Ascending aorta (tissue), 2 donors: ENCODE data around the gene TMEM30A. TPM values are rescaled to one million over a fixed set of nuclear protein-coding genes. Genes with fewer than 3 reads are reported as not detected.
A peak's percentile ranks its signal among the peaks of the same experiment; 100 is the strongest.

Source experiments
- DNase-seq, 2 donors: peaks; one replicate each; pipeline ENCODE4 v3.0.0-alpha.2; 2019; ENCODE audit warnings: low spot score in 2 of 2
- H3K27ac ChIP-seq, 2 donors: fragments of 200-600 bp; sonication (generic); one replicate each; pipeline ENCODE4 v1.5.1; 2016 to 2017; ENCODE audit warnings: mild to moderate bottlenecking in 1 of 2
- H3K27me3 ChIP-seq: fragments of 200-600 bp; sonication (generic); one replicate; pipeline ENCODE4 v1.5.1; 2017
- H3K36me3 ChIP-seq, 2 donors: fragments of 200-600 bp; sonication (generic); one replicate each; pipeline ENCODE4 v1.5.1; 2016
- H3K4me1 ChIP-seq, 2 donors: fragments of 200-600 bp; sonication (generic); one replicate each; pipeline ENCODE4 v1.5.1; 2016 to 2017; ENCODE audit warnings: mild to moderate bottlenecking in 1 of 2
- H3K4me3 ChIP-seq, 2 donors: fragments of 200-600 bp; sonication (generic); one replicate each; pipeline ENCODE4 v1.5.1; 2016 to 2017; ENCODE audit warnings: mild to moderate bottlenecking in 1 of 2
- H3K9me3 ChIP-seq, 2 donors: fragments of 200-600 bp; sonication (generic); one replicate each; pipeline ENCODE4 v1.5.1; 2016
- intact Hi-C: fragments of 100-400 bp; cut with DNase I; formaldehyde crosslinking; loops from one replicate; pipeline ENCODE4 v1.15.1; 2023
- total RNA-seq: library from RNA; depleted of rRNA; stranded (reverse); fragments of >200 nt; gene quantifications from one replicate; pipeline ENCODE4 v1.1.0, GENCODE V29; 2016
- TF ChIP-seq, protein P1 (sequence below), 3 experiments: fragments of 200-600 bp in 2 of 3; fragments of 450-650 bp in 1 of 3; sonication (generic) in 2 of 3; IDR thresholded peaks; one replicate each; pipeline ENCODE4 v1.5.1; 2016 to 2019; ENCODE audit warnings: antibody characterized with exemption in 3 of 3, mild to moderate bottlenecking in 1 of 3, moderate library complexity in 1 of 3

The TMEM30A gene
- total RNA-seq, 1 donor from 2014 or later: 54.8 TPM

DNA sequence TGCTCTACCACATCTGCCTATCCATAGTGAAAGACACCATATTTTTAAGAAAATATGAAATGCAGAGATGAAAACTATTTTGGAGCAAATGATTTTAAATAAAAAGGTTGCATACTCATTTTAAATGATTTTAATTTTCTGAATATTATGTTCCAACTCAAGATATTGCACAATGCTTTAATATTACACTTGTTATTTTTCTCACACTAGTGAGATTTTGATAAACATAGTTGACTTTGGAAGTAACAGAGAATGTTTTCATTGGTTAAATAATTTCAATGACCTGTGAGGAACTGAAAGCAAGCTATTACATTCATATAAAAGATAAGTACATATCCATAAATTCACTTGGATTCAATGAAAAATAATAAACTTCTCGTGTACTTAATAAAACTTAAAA is 7.2 kb upstream of the TMEM30A start:
- Histone ChIP-seq H3K4me1 (peaks cover 5 to 19% of the 10 kb centered on the region in 2 donors), H3K4me3 (no peak overlapping the region), H3K27me3 (no peaks in the 10 kb centered on the region), H3K9me3 (no peaks in the 10 kb centered on the region), H3K36me3 (no peaks in the 10 kb centered on the region), H3K27ac (peak overlapping the region; percentile 59 to 72)
- no peak for DNase-seq
- TF ChIP-seq, protein P1, sequence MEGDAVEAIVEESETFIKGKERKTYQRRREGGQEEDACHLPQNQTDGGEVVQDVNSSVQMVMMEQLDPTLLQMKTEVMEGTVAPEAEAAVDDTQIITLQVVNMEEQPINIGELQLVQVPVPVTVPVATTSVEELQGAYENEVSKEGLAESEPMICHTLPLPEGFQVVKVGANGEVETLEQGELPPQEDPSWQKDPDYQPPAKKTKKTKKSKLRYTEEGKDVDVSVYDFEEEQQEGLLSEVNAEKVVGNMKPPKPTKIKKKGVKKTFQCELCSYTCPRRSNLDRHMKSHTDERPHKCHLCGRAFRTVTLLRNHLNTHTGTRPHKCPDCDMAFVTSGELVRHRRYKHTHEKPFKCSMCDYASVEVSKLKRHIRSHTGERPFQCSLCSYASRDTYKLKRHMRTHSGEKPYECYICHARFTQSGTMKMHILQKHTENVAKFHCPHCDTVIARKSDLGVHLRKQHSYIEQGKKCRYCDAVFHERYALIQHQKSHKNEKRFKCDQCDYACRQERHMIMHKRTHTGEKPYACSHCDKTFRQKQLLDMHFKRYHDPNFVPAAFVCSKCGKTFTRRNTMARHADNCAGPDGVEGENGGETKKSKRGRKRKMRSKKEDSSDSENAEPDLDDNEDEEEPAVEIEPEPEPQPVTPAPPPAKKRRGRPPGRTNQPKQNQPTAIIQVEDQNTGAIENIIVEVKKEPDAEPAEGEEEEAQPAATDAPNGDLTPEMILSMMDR (IDR thresholded peaks at IDR 0.05): no peak
- intact Hi-C loops: no loop called here

DNA sequence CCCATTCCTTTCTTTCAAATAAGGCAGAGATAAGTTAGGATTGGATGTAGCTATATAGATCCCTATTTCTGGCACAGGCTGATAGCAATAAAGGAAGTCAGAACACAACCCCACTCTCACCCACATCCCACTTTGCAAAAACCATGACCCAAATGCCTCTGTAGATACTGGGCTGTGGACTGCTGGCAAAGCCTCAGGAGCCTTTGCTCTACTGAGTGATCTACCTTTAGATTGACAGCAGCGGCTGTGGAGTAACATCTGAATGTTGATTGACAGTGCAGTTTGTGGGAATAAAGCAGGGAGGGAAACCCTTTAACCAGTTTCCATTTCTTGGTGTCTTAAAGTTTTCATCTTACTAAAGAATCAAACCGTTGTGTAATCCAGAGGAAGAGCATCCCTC is 6.7 kb upstream of the TMEM30A start:
- DNase-seq: no peak
- H3K4me1 ChIP-seq: peaks cover 5 to 22% of the 10 kb centered on the region in 2 donors
- intact Hi-C loops: no loop called here
- TF ChIP-seq, protein P1 (IDR thresholded peaks at IDR 0.05): no peak
- H3K36me3 ChIP-seq: no peaks in the 10 kb centered on the region
- no peaks in the 10 kb centered on the region for H3K9me3 ChIP-seq
- H3K27ac ChIP-seq: peak overlapping the region; percentile 59 to 72
- no peak overlapping the region for H3K4me3 ChIP-seq
- H3K27me3 ChIP-seq: no peaks in the 10 kb centered on the region

DNA sequence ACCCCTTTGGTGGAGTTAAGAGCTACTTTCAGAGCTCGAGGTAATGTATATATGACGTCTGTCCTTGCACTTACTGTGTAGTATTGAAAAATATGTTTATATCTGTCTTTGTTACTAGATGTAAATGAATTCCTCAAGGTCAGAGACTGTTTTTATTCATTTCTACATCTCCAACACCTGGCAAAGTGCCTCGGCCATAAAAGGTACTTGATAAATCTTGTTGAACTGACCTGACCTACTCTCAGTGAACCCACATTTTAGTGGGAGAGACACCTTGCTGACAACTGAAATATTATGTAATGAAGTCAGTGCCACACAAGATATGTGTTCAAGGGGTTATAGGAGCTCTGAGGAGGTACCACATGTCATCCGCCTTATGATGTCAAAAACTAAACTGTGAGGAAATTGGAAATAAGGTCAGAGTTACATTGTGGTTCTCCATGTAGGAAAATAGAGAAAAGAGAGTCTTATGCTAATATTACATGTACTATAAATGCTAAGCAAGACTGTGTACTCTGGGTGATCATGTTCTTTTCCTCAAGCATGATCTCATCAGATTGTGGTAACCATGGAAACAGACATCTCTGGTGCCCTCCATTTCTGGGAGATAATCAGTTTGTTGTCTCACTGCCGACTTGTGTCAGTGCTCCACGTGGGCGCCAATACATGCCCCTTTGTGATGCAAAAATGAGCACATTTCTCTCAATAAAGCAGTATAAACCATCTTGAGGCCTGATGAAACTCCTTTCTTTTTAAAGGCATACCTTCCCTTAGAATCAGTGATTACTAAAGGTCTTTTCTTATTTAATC is 5.7 kb upstream of the TMEM30A start:
- intact Hi-C loops: no loop called here
- Histone ChIP-seq H3K27me3 (no peaks in the 10 kb centered on the region), H3K4me1 (peaks cover 7 to 32% of the 10 kb centered on the region in 2 donors), H3K9me3 (no peaks in the 10 kb centered on the region), H3K4me3 (no peak overlapping the region), H3K36me3 (no peaks in the 10 kb centered on the region), H3K27ac (peak overlapping the region; percentile 59 to 72)
- no peak for DNase-seq
- TF ChIP-seq, protein P1 (IDR thresholded peaks at IDR 0.05): no peak

DNA sequence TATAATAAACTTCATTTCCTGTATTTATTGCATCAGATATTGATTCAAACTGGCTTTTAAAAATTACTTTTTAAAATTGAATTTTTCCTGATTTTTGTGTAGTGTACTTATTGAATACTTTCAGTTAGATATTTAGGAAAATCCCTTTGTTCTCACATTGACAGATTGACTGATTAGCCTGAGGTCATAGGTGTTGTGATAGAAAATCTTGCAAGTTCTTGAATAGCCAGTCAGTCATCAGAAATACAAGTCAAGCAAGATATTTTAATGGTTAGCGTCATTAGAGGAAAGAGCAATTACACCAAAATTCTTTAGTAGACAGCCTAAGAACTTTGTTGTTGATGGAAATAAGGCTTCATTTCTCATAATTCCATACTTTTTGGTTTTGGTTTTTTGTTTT is 3.4 kb upstream of the TMEM30A start:
- TF ChIP-seq, protein P1 (IDR thresholded peaks at IDR 0.05): no peak
- H3K27me3 ChIP-seq: no peaks in the 10 kb centered on the region
- intact Hi-C loops: no loop called here

DNA sequence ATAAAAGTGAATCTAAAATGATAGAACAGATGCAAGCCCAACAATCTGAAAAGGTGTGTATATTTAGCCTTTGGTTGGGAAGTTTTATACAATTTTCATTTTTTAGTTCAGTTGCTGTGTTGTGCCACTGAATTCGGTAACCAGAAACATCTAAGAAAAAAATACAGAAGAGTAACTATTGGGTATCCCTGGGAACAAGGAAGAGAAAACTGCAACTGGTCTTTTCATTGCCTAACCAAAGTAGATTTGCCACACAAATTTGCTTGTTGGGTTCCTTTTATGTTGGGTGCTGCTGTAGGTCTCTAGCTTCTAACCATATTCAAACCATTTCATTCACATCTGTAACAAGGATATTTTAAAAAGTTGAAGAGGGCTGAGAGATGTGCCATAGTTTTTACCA is 2.8 kb upstream of the TMEM30A start:
- Histone ChIP-seq H3K36me3 (no peaks in the 10 kb centered on the region), H3K4me1 (peaks cover 7 to 30% of the 10 kb centered on the region in 2 donors), H3K9me3 (no peaks in the 10 kb centered on the region), H3K27me3 (no peaks in the 10 kb centered on the region), H3K4me3 (no peak overlapping the region), H3K27ac (no peak overlapping the region)
- DNase-seq: no peak
- intact Hi-C loops: no loop called here
- TF ChIP-seq, protein P1 (IDR thresholded peaks at IDR 0.05): no peak

More for the DNA sequence above, 3.4 kb upstream of the TMEM30A start:
- Histone ChIP-seq H3K4me1 (peaks cover 7 to 32% of the 10 kb centered on the region in 2 donors), H3K4me3 (no peak overlapping the region), H3K9me3 (no peaks in the 10 kb centered on the region), H3K27ac (no peak overlapping the region), H3K36me3 (no peaks in the 10 kb centered on the region)
- DNase-seq: no peak
